ENCODE measurements around the gene ZNF101. TPM values are rescaled to one million over a fixed set of nuclear protein-coding genes. Genes with fewer than 3 reads are reported as not detected.

Gene ZNF101
- polyA plus RNA-seq, 1 donor from 2014 or later: 12.2 TPM

DNA sequence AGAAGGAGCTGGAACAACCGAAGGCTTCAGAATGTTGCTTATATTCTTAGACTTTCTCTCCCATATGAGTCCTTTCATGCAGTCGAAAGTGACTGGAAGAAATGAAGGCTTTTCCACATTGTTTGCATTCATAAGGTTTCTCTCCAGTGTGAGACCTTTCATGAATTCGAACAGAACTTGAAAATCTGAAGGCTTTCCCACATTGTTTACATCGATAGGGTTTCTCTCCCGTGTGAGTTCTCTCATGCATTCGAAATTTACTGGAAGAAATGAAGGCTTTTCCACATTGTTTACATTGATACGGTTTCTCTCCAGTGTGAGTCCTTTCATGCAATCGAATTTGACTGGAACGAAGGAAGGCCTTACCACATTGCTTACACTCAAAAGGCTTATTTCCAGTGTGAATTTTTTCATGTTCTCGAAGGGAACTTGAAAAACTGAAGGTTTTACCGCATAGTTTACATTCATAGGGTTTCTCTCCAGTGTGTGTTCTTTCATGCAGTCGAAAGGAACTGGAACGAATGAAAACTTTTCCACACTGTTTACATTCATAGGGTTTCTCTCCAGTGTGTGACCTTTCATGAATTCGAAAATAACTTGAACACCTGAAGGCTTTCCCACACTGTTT lies 42.8 kb downstream of the ZNF101 start:
- H2AFZ ChIP-seq (ENCODE audit: low read depth, low read length): no peak overlapping the region
- H3K27me3 ChIP-seq (ENCODE audit: insufficient read depth, low read depth, low read length): no peaks in the 10 kb centered on the region
- no peaks in the 10 kb centered on the region for H3F3A ChIP-seq (ENCODE audit: insufficient read depth, low read length, poor library complexity, severe bottlenecking)
- H4K20me1 ChIP-seq (ENCODE audit: insufficient read depth): no peaks in the 10 kb centered on the region
- peaks cover 70% of the 10 kb centered on the region for H3K36me3 ChIP-seq (ENCODE audit: insufficient read depth, low read length)
- no peak overlapping the region for H3K9ac ChIP-seq (ENCODE audit: low read length)
- no peak overlapping the region for H3K4me2 ChIP-seq (ENCODE audit: low read length)
- no peak overlapping the region for H3K27ac ChIP-seq (ENCODE audit: low read length)
- H3K9me2 ChIP-seq (ENCODE audit: insufficient read depth, low read length): no peaks in the 10 kb centered on the region
- TF ChIP-seq TAF1 (IDR thresholded peaks at IDR 0.05; ENCODE audit: low read depth): no peak
- TF ChIP-seq, protein P1, sequence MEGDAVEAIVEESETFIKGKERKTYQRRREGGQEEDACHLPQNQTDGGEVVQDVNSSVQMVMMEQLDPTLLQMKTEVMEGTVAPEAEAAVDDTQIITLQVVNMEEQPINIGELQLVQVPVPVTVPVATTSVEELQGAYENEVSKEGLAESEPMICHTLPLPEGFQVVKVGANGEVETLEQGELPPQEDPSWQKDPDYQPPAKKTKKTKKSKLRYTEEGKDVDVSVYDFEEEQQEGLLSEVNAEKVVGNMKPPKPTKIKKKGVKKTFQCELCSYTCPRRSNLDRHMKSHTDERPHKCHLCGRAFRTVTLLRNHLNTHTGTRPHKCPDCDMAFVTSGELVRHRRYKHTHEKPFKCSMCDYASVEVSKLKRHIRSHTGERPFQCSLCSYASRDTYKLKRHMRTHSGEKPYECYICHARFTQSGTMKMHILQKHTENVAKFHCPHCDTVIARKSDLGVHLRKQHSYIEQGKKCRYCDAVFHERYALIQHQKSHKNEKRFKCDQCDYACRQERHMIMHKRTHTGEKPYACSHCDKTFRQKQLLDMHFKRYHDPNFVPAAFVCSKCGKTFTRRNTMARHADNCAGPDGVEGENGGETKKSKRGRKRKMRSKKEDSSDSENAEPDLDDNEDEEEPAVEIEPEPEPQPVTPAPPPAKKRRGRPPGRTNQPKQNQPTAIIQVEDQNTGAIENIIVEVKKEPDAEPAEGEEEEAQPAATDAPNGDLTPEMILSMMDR (IDR thresholded peaks at IDR 0.05; ENCODE audit: poor library complexity, severe bottlenecking): no peak
- no peak for TF ChIP-seq SMC3 (conservative IDR thresholded peaks at IDR 0.05; ENCODE audit: poor library complexity)
- TF ChIP-seq, protein P2, sequence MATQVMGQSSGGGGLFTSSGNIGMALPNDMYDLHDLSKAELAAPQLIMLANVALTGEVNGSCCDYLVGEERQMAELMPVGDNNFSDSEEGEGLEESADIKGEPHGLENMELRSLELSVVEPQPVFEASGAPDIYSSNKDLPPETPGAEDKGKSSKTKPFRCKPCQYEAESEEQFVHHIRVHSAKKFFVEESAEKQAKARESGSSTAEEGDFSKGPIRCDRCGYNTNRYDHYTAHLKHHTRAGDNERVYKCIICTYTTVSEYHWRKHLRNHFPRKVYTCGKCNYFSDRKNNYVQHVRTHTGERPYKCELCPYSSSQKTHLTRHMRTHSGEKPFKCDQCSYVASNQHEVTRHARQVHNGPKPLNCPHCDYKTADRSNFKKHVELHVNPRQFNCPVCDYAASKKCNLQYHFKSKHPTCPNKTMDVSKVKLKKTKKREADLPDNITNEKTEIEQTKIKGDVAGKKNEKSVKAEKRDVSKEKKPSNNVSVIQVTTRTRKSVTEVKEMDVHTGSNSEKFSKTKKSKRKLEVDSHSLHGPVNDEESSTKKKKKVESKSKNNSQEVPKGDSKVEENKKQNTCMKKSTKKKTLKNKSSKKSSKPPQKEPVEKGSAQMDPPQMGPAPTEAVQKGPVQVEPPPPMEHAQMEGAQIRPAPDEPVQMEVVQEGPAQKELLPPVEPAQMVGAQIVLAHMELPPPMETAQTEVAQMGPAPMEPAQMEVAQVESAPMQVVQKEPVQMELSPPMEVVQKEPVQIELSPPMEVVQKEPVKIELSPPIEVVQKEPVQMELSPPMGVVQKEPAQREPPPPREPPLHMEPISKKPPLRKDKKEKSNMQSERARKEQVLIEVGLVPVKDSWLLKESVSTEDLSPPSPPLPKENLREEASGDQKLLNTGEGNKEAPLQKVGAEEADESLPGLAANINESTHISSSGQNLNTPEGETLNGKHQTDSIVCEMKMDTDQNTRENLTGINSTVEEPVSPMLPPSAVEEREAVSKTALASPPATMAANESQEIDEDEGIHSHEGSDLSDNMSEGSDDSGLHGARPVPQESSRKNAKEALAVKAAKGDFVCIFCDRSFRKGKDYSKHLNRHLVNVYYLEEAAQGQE (IDR thresholded peaks at IDR 0.05; ENCODE audit: borderline replicate concordance): no peak
- TF ChIP-seq RAD21 (conservative IDR thresholded peaks at IDR 0.05): no peak
- TF ChIP-seq POLR2AphosphoS5 (IDR thresholded peaks at IDR 0.05): no peak
- TF ChIP-seq MXI1 (conservative IDR thresholded peaks at IDR 0.05; ENCODE audit: poor library complexity, severe bottlenecking): no peak
- no peak for TF ChIP-seq EZH2 (IDR thresholded peaks at IDR 0.05; ENCODE audit: borderline replicate concordance, insufficient read depth, low read length, poor library complexity, severe bottlenecking)
- TF ChIP-seq EP300 (conservative IDR thresholded peaks at IDR 0.05; ENCODE audit: poor library complexity, severe bottlenecking): no peak
- no peak overlapping the region for H3K4me3 ChIP-seq (ENCODE audit: low read length)
- peaks cover 23% of the 10 kb centered on the region for H3K79me2 ChIP-seq (replicated peaks; ENCODE audit: insufficient read depth, low read length)
- peaks cover 52% of the 10 kb centered on the region for H3K9me3 ChIP-seq (ENCODE audit: low read length)

DNA sequence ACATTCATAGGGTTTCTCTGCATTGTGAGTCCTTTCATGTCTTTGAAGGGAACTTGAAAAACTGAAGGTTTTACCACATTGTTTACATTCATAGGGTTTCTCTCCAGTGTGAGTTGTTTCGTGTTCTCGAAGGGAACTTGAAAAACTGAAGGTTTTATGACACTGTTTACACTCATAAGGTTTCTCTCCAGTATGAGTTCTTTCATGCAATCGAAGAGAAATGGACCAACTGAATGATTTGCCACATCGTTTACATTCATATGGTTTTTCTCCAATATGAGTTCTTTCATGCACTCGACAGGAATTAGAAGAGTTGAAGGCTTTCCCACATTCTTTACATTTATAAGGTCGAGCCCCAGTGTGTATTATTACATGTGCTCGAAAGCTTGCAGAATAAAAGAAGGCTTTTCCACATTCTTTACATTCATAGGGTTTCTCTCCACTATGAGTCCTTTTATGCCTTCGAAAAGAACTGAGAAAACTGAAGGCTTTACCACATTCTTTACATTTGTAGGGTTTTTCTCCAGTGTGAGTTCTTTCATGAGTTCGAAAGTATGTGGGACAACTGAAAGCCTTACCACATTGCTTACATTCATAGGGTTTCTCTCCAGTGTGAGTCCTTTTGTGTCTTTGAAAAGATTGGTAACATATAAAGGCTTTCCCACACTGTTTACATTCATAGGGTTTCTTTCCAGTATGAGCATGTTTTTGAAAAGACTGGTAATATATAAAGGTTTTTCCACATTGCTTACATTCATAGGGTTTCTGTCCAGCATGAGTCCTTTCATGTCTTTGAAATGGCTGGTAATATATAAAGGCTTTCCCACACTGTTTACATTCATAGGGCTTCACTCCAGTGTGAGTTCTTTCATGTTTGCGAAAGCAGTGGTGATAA lies 43.5 kb downstream of the ZNF101 start:
- Histone ChIP-seq H3F3A (ENCODE audit: insufficient read depth, low read length, poor library complexity, severe bottlenecking) (no peaks in the 10 kb centered on the region), H3K27me3 (ENCODE audit: insufficient read depth, low read depth, low read length) (no peaks in the 10 kb centered on the region), H3K9me2 (ENCODE audit: insufficient read depth, low read length) (no peaks in the 10 kb centered on the region), H3K79me2 (replicated peaks; ENCODE audit: insufficient read depth, low read length) (peaks cover 31% of the 10 kb centered on the region), H3K27ac (ENCODE audit: low read length) (no peak overlapping the region), H3K9ac (ENCODE audit: low read length) (no peak overlapping the region), H3K36me3 (ENCODE audit: insufficient read depth, low read length) (peaks cover 65% of the 10 kb centered on the region), H3K4me2 (ENCODE audit: low read length) (no peak overlapping the region), H3K4me3 (ENCODE audit: low read length) (no peak overlapping the region), H3K9me3 (ENCODE audit: low read length) (peaks cover 50% of the 10 kb centered on the region), H2AFZ (ENCODE audit: low read depth, low read length) (no peak overlapping the region), H4K20me1 (ENCODE audit: insufficient read depth) (no peaks in the 10 kb centered on the region)
- TF ChIP-seq, protein P1 (IDR thresholded peaks at IDR 0.05; ENCODE audit: poor library complexity, severe bottlenecking): no peak
